SK-N-SH treated with all-trans-retinoic acid at 6 μM for 48 hours (cell line): ENCODE measurements around the gene AQP12A.

Source experiments
- ARNTL ChIP-seq: fragments of 450-650 bp; formaldehyde crosslinking; IDR thresholded peaks from 2 replicates; pipeline ENCODE4 v1.5.0; 2020; ENCODE audit warnings: low read depth, mild to moderate bottlenecking, moderate library complexity, borderline replicate concordance
- ISL1 ChIP-seq: fragments of 250-450 bp; sonication (Bioruptor Pico); IDR thresholded peaks from 2 replicates; pipeline ENCODE4 v2.1.2; 2022; ENCODE audit warnings: mild to moderate bottlenecking, moderate library complexity
- PATZ1 ChIP-seq: fragments of 250-450 bp; sonication (Bioruptor Pico); IDR thresholded peaks from 2 replicates; pipeline ENCODE4 v1.8.0; 2020; ENCODE audit warnings: mild to moderate bottlenecking, moderate library complexity, borderline replicate concordance
- RARB ChIP-seq: fragments of 250-450 bp; sonication (Bioruptor Pico); IDR thresholded peaks from 2 replicates; pipeline ENCODE4 v1.8.0; 2021; ENCODE audit warnings: mild to moderate bottlenecking, moderate library complexity
- SNAI2 ChIP-seq: fragments of 250-450 bp; sonication (Bioruptor Pico); IDR thresholded peaks from 2 replicates; pipeline ENCODE4 v1.5.0; 2020; ENCODE audit warnings: mild to moderate bottlenecking, moderate library complexity
- ZFP30 ChIP-seq: fragments of 450-650 bp; formaldehyde crosslinking; IDR thresholded peaks from 2 replicates; pipeline ENCODE4 v1.5.0; 2022; ENCODE audit warnings: mild to moderate bottlenecking, moderate library complexity
- ZNF70 ChIP-seq: fragments of 450-650 bp; formaldehyde crosslinking; IDR thresholded peaks from 2 replicates; pipeline ENCODE4 v1.5.0; 2020; ENCODE audit warnings: mild to moderate bottlenecking, moderate library complexity
- ZNF8 ChIP-seq: fragments of 450-650 bp; formaldehyde crosslinking; IDR thresholded peaks from 2 replicates; pipeline ENCODE4 v1.5.0; 2020; ENCODE audit warnings: mild to moderate bottlenecking, moderate library complexity

- no peak for TF ChIP-seq RARB (CRISPR knock-in tag)
- TF ChIP-seq SNAI2, result no peak
- TF ChIP-seq ZNF8, result no peak
- no peak for TF ChIP-seq PATZ1 (CRISPR knock-in tag)
- TF ChIP-seq ZNF70 (CRISPR knock-in tag), result no peak
- TF ChIP-seq ARNTL (CRISPR knock-in tag), result no peak
- no peak for TF ChIP-seq ISL1
- TF ChIP-seq ZFP30 (CRISPR knock-in tag), result no peak
Observed at GRCh38 chr2:240649331-240649730, 42.3 kb upstream of the AQP12A start.
